Measurements from ENCODE around the gene PLCH1. TPM values are rescaled to one million over a fixed set of nuclear protein-coding genes. Genes with fewer than 3 reads are reported as not detected.
"Not testable (repeated sequence)": the region's sequence is repeated elsewhere in the genome, so short reads cannot be mapped to it uniquely, and the experiment has no call there.

PLCH1 gene
- total RNA-seq, 3 donors from 2014 or later = 4.2 to 13.2 (median 10.2) TPM

GRCh38 chr3:155407331-155407730 is 337.5 kb downstream of the PLCH1 start:
- intact Hi-C loops (cut with DNase I, micrococcal nuclease) = no loop called here
- DNase-seq = no peak
- Histone ChIP-seq H3K36me3 (ENCODE audit: low read depth) (no peaks in the 10 kb centered on the region), H3K4me3 (no peak overlapping the region), H3K9me3 (no peaks in the 10 kb centered on the region), H3K4me1 (ENCODE audit: low read depth) (no peaks in the 10 kb centered on the region)
- TF ChIP-seq CTCF (IDR thresholded peaks at IDR 0.05) = no peak
- no peak for ATAC-seq

GRCh38 chr3:155404486-155404885 is 340.4 kb downstream of the PLCH1 start:
- H3K9me3 ChIP-seq = no peaks in the 10 kb centered on the region
- TF ChIP-seq CTCF (IDR thresholded peaks at IDR 0.05) = no peak
- ATAC-seq (peak; percentile 60), DNase-seq (peak in 1 of 3 donors; percentile 14)
- no peaks in the 10 kb centered on the region for H3K36me3 ChIP-seq (ENCODE audit: low read depth)
- no peak overlapping the region for H3K4me3 ChIP-seq
- intact Hi-C loops (cut with DNase I, micrococcal nuclease) = no loop called here
- no peaks in the 10 kb centered on the region for H3K4me1 ChIP-seq (ENCODE audit: low read depth)

GRCh38 chr3:155402656-155403055 is 342.2 kb downstream of the PLCH1 start:
- no peak overlapping the region for H3K4me3 ChIP-seq
- DNase-seq (no peak), ATAC-seq (no peak)
- no peaks in the 10 kb centered on the region for H3K4me1 ChIP-seq (ENCODE audit: low read depth)
- H3K9me3 ChIP-seq = no peaks in the 10 kb centered on the region
- no peaks in the 10 kb centered on the region for H3K36me3 ChIP-seq (ENCODE audit: low read depth)
- TF ChIP-seq CTCF (IDR thresholded peaks at IDR 0.05) = no peak
- intact Hi-C loops (cut with DNase I, micrococcal nuclease) = no loop called here

- intact Hi-C loops (cut with DNase I, micrococcal nuclease) = no loop called here
- Histone ChIP-seq H3K4me1 (ENCODE audit: low read depth) (no peaks in the 10 kb centered on the region), H3K9me3 (peaks cover 2% of the 10 kb centered on the region), H3K4me3 (no peak overlapping the region), H3K36me3 (ENCODE audit: low read depth) (no peaks in the 10 kb centered on the region)
- TF ChIP-seq CTCF (IDR thresholded peaks at IDR 0.05) = no peak
- no peak for DNase-seq
- no peak for ATAC-seq
These were observed 346.8 kb downstream of the PLCH1 start for GRCh38 chr3:155398046-155398445.

- intact Hi-C loops (cut with DNase I, micrococcal nuclease); ATAC-seq; H3K4me3 ChIP-seq; H3K36me3 ChIP-seq (ENCODE audit: low read depth); H3K4me1 ChIP-seq (ENCODE audit: low read depth); H3K9me3 ChIP-seq; DNase-seq: not testable (repeated sequence)
These were observed 350.0 kb downstream of the PLCH1 start for GRCh38 chr3:155394896-155395295.

- no peaks in the 10 kb centered on the region for H3K4me1 ChIP-seq (ENCODE audit: low read depth)
- intact Hi-C loops (cut with DNase I, micrococcal nuclease) = no loop called here
- H3K36me3 ChIP-seq (ENCODE audit: low read depth) = no peaks in the 10 kb centered on the region
- ATAC-seq = no peak
- no peak overlapping the region for H3K4me3 ChIP-seq
- TF ChIP-seq CTCF (IDR thresholded peaks at IDR 0.05) = no peak
- peaks cover 2% of the 10 kb centered on the region for H3K9me3 ChIP-seq
- DNase-seq = no peak
These were observed 350.6 kb downstream of the PLCH1 start for GRCh38 chr3:155394240-155394639.

All from mucosa of descending colon (tissue), 3 donors.